WTC11 (cell line): Measurements from ENCODE around the gene PCID2. TPM values are rescaled to one million over a fixed set of nuclear protein-coding genes. Genes with fewer than 3 reads are reported as not detected.
"Not testable (repeated sequence)": the region's sequence is repeated elsewhere in the genome, so short reads cannot be mapped to it uniquely, and the experiment has no call there.

Experiments used
- ATAC-seq: fragments of 200-7000 bp; cut with Tn5 transposase; 2 replicates; pipeline ENCODE4 v1.10.0; 2021; ENCODE audit warnings: mild to moderate bottlenecking, moderate library complexity
- CTCF ChIA-PET: fragments of 300-600 bp; sonication (Branson Sonifier 250); formaldehyde crosslinking; loops from one replicate; lab custom pipeline; 2021; ENCODE audit warnings: antibody characterized with exemption; lab: Charles Lee
- POLR2A ChIA-PET: fragments of 350-600 bp; sonication (Branson Sonifier 250); formaldehyde crosslinking; loops from one replicate; lab custom pipeline; 2021; ENCODE audit warnings: antibody characterized with exemption; lab: Charles Lee
- DNase-seq: peaks from one replicate; pipeline ENCODE4 v3.0.0; 2021; ENCODE audit warnings: low spot score
- H3K27ac Mint-ChIP-seq: 2 replicates; pipeline ENCODE4 v1.8.0; 2021; ENCODE audit warnings: mixed read lengths
- H3K27me3 Mint-ChIP-seq: 2 replicates; pipeline ENCODE4 v1.8.0; 2021; ENCODE audit warnings: low read depth, mild to moderate bottlenecking, moderate library complexity, mixed read lengths
- H3K36me3 Mint-ChIP-seq: 2 replicates; pipeline ENCODE4 v1.8.0; 2021; ENCODE audit warnings: mixed read lengths
- H3K4me1 Mint-ChIP-seq: 2 replicates; pipeline ENCODE4 v1.8.0; 2022; ENCODE audit warnings: mixed read lengths
- H3K4me3 Mint-ChIP-seq: 2 replicates; pipeline ENCODE4 v1.8.0; 2021; ENCODE audit warnings: mild to moderate bottlenecking, moderate library complexity, mixed read lengths
- H3K9me3 Mint-ChIP-seq: 2 replicates; pipeline ENCODE4 v1.8.0; 2021; ENCODE audit warnings: mixed read lengths
- GABPB1 ChIP-seq: sonication (generic); formaldehyde crosslinking; IDR thresholded peaks from 2 replicates; pipeline ENCODE4 v1.8.1; 2023; ENCODE audit warnings: mild to moderate bottlenecking, missing genetic modification reagents
- IRF2 ChIP-seq: sonication (generic); formaldehyde crosslinking; IDR thresholded peaks from 2 replicates; pipeline ENCODE4 v1.8.0; 2022; ENCODE audit warnings: low read depth, missing genetic modification reagents, borderline replicate concordance
- JAZF1 ChIP-seq: fragments of 250-450 bp; sonication (Bioruptor Pico); IDR thresholded peaks from 2 replicates; pipeline ENCODE4 v1.9.0; 2021; ENCODE audit warnings: moderate library complexity, mild to moderate bottlenecking, inconsistent platforms
- NFE2L1 ChIP-seq: sonication (generic); formaldehyde crosslinking; IDR thresholded peaks from 2 replicates; pipeline ENCODE4 v1.8.1; 2023; ENCODE audit warnings: missing genetic modification reagents
- NR2C2 ChIP-seq: sonication (generic); formaldehyde crosslinking; IDR thresholded peaks from 2 replicates; pipeline ENCODE4 v1.8.0; 2022; ENCODE audit warnings: mild to moderate bottlenecking, missing genetic modification reagents
- ZNF219 ChIP-seq: sonication (generic); formaldehyde crosslinking; IDR thresholded peaks from 2 replicates; pipeline ENCODE4 v1.8.0; 2023; ENCODE audit warnings: missing genetic modification reagents, mild to moderate bottlenecking, borderline replicate concordance
- ZNF416 ChIP-seq: fragments of 250-450 bp; sonication (Bioruptor Pico); IDR thresholded peaks from 2 replicates; pipeline ENCODE4 v1.9.0; 2021; ENCODE audit warnings: mild to moderate bottlenecking, inconsistent platforms
- total RNA-seq: library from RNA; stranded (reverse); gene quantifications from 3 replicates; pipeline ENCODE4 v1.2.3, GENCODE V29; 2021
- TF ChIP-seq, protein P1 (sequence below): sonication (generic); formaldehyde crosslinking; IDR thresholded peaks from 2 replicates; pipeline ENCODE4 v1.8.1; 2022; ENCODE audit warnings: mild to moderate bottlenecking, moderate library complexity, missing genetic modification reagents
- TF ChIP-seq, protein P2 (sequence below): sonication (generic); formaldehyde crosslinking; conservative IDR thresholded peaks from 2 replicates; pipeline ENCODE4 v1.8.1; 2023; ENCODE audit warnings: mild to moderate bottlenecking, low read depth, missing genetic modification reagents, moderate library complexity
- TF ChIP-seq, protein P3 (sequence below): sonication (generic); formaldehyde crosslinking; IDR thresholded peaks from 2 replicates; pipeline ENCODE4 v1.8.1; 2022; ENCODE audit warnings: mild to moderate bottlenecking, missing genetic modification reagents, moderate library complexity, borderline replicate concordance
- TF ChIP-seq, protein P4 (sequence below): sonication (generic); formaldehyde crosslinking; IDR thresholded peaks from 2 replicates; pipeline ENCODE4 v1.8.1; 2023; ENCODE audit warnings: mild to moderate bottlenecking, missing genetic modification reagents, moderate library complexity
- TF ChIP-seq, protein P5 (sequence below): sonication (generic); formaldehyde crosslinking; IDR thresholded peaks from 2 replicates; pipeline ENCODE4 v1.8.0; 2023; ENCODE audit warnings: missing genetic modification reagents, mild to moderate bottlenecking, borderline replicate concordance
- TF ChIP-seq, protein P6 (sequence below): sonication (generic); formaldehyde crosslinking; IDR thresholded peaks from 2 replicates; pipeline ENCODE4 v1.8.1; 2023; ENCODE audit warnings: mild to moderate bottlenecking, moderate library complexity, missing genetic modification reagents

PCID2 gene
- total RNA-seq, 1 experiment from 2014 or later: 69.4 TPM

DNA sequence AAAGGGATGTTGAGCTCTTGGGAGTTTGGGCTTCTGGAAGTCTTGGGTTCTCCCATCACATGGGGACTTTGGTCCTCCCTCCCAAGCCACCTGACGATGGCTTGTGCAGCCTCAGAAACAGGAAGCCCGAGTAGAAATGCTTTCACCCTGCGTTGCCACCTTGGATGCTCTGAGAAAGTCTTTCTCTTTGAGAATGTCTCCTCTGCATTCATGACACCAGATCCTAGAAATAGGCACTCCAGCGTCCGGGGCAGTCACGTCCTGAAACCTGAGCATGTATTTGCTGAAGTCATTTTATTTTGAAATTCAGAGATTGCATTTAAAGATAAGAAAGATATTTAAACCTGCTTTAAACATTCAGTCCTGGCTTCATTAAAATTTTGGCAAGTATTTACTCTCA lies 35.4 kb upstream of the PCID2 start:
- TF ChIP-seq NR2C2 (CRISPR knock-in tag): no peak
- TF ChIP-seq, protein P1, sequence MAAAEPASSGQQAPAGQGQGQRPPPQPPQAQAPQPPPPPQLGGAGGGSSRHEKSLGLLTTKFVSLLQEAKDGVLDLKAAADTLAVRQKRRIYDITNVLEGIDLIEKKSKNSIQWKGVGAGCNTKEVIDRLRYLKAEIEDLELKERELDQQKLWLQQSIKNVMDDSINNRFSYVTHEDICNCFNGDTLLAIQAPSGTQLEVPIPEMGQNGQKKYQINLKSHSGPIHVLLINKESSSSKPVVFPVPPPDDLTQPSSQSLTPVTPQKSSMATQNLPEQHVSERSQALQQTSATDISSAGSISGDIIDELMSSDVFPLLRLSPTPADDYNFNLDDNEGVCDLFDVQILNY (CRISPR knock-in tag): no peak
- TF ChIP-seq, protein P2, sequence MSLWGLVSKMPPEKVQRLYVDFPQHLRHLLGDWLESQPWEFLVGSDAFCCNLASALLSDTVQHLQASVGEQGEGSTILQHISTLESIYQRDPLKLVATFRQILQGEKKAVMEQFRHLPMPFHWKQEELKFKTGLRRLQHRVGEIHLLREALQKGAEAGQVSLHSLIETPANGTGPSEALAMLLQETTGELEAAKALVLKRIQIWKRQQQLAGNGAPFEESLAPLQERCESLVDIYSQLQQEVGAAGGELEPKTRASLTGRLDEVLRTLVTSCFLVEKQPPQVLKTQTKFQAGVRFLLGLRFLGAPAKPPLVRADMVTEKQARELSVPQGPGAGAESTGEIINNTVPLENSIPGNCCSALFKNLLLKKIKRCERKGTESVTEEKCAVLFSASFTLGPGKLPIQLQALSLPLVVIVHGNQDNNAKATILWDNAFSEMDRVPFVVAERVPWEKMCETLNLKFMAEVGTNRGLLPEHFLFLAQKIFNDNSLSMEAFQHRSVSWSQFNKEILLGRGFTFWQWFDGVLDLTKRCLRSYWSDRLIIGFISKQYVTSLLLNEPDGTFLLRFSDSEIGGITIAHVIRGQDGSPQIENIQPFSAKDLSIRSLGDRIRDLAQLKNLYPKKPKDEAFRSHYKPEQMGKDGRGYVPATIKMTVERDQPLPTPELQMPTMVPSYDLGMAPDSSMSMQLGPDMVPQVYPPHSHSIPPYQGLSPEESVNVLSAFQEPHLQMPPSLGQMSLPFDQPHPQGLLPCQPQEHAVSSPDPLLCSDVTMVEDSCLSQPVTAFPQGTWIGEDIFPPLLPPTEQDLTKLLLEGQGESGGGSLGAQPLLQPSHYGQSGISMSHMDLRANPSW (CRISPR knock-in tag): no peak
- TF ChIP-seq, protein P3, sequence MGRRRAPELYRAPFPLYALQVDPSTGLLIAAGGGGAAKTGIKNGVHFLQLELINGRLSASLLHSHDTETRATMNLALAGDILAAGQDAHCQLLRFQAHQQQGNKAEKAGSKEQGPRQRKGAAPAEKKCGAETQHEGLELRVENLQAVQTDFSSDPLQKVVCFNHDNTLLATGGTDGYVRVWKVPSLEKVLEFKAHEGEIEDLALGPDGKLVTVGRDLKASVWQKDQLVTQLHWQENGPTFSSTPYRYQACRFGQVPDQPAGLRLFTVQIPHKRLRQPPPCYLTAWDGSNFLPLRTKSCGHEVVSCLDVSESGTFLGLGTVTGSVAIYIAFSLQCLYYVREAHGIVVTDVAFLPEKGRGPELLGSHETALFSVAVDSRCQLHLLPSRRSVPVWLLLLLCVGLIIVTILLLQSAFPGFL (CRISPR knock-in tag): no peak
- no peak for TF ChIP-seq IRF2 (CRISPR knock-in tag)
- no peak for TF ChIP-seq JAZF1
- TF ChIP-seq, protein P4, sequence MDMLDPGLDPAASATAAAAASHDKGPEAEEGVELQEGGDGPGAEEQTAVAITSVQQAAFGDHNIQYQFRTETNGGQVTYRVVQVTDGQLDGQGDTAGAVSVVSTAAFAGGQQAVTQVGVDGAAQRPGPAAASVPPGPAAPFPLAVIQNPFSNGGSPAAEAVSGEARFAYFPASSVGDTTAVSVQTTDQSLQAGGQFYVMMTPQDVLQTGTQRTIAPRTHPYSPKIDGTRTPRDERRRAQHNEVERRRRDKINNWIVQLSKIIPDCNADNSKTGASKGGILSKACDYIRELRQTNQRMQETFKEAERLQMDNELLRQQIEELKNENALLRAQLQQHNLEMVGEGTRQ (CRISPR knock-in tag): no peak
- no peak for TF ChIP-seq ZNF416
- TF ChIP-seq, protein P5, sequence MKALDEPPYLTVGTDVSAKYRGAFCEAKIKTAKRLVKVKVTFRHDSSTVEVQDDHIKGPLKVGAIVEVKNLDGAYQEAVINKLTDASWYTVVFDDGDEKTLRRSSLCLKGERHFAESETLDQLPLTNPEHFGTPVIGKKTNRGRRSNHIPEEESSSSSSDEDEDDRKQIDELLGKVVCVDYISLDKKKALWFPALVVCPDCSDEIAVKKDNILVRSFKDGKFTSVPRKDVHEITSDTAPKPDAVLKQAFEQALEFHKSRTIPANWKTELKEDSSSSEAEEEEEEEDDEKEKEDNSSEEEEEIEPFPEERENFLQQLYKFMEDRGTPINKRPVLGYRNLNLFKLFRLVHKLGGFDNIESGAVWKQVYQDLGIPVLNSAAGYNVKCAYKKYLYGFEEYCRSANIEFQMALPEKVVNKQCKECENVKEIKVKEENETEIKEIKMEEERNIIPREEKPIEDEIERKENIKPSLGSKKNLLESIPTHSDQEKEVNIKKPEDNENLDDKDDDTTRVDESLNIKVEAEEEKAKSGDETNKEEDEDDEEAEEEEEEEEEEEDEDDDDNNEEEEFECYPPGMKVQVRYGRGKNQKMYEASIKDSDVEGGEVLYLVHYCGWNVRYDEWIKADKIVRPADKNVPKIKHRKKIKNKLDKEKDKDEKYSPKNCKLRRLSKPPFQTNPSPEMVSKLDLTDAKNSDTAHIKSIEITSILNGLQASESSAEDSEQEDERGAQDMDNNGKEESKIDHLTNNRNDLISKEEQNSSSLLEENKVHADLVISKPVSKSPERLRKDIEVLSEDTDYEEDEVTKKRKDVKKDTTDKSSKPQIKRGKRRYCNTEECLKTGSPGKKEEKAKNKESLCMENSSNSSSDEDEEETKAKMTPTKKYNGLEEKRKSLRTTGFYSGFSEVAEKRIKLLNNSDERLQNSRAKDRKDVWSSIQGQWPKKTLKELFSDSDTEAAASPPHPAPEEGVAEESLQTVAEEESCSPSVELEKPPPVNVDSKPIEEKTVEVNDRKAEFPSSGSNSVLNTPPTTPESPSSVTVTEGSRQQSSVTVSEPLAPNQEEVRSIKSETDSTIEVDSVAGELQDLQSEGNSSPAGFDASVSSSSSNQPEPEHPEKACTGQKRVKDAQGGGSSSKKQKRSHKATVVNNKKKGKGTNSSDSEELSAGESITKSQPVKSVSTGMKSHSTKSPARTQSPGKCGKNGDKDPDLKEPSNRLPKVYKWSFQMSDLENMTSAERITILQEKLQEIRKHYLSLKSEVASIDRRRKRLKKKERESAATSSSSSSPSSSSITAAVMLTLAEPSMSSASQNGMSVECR: no peak
- peaks cover 10% of the 10 kb centered on the region for H3K4me1 Mint-ChIP-seq
- H3K4me3 Mint-ChIP-seq: no peak overlapping the region
- peak overlapping the region; percentile 98 for H3K27ac Mint-ChIP-seq
- no peaks in the 10 kb centered on the region for H3K27me3 Mint-ChIP-seq
- CTCF ChIA-PET: interaction anchor here (1.5 kb wide), 1 partner anchor 301 kb away, joined by 4 read pairs; no protein-coding TSS in a partner anchor
- peaks cover 91% of the 10 kb centered on the region for H3K36me3 Mint-ChIP-seq
- no peak for DNase-seq
- no peaks in the 10 kb centered on the region for H3K9me3 Mint-ChIP-seq
- POLR2A ChIA-PET: interaction anchor here (1.2 kb wide), 1 partner anchor 34 kb away, joined by 4 read pairs; no protein-coding TSS in a partner anchor
- ATAC-seq: no peak

DNA sequence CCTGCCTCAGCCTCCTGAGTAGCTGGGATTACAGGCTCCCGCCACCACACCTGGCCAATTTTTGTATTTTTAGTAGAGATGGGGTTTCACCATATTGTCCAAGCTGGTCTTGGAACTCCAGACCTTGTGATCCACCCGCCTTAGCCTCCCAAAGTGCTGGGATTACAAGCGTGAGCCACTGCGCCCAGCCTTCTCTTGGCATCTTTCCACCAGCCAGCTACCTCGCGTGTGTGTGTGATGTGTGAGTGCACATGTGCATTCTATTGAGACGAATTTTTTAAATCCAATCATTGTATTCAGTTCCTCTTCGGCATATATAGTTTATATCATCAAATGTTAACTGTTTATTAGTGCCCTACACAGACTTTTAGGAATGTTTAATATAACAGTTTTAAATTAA lies 33.2 kb upstream of the PCID2 start:
- peaks cover 10% of the 10 kb centered on the region for H3K4me1 Mint-ChIP-seq
- DNase-seq, H3K27me3 Mint-ChIP-seq, ATAC-seq, H3K27ac Mint-ChIP-seq, CTCF ChIA-PET, POLR2A ChIA-PET, H3K9me3 Mint-ChIP-seq, H3K4me3 Mint-ChIP-seq: not testable (repeated sequence)
- peaks cover 74% of the 10 kb centered on the region for H3K36me3 Mint-ChIP-seq

DNA sequence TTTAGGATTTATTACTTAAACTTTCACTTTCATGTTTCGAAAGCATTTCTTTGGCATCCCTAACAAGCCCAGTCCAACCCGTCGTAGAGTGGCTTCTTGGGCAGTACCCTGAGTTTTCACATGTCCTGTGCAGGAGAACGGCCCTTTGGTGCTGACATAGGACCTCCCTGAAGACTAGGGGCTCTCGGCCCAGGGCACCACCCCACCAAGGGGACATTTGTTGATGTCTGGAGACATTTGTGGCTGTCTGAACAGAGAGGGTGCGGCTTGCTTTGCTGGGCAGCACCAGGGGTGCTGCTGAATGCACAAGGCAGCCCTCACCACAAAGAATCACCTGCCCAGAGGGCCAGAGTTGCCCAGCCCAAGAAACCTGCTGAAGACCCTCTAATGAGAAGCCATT lies 31.5 kb upstream of the PCID2 start:
- Mint-ChIP-seq H3K9me3 (no peaks in the 10 kb centered on the region), H3K4me3 (no peak overlapping the region), H3K27me3 (no peaks in the 10 kb centered on the region), H3K27ac (no peak overlapping the region), H3K4me1 (peaks cover 10% of the 10 kb centered on the region), H3K36me3 (peaks cover 62% of the 10 kb centered on the region)
- CTCF ChIA-PET: no interaction called here
- POLR2A ChIA-PET: no interaction called here
- DNase-seq: no peak
- TF ChIP-seq ZNF219 (CRISPR knock-in tag) (no peak), NFE2L1 (no peak), GABPB1 (CRISPR knock-in tag) (no peak)
- TF ChIP-seq, protein P6, sequence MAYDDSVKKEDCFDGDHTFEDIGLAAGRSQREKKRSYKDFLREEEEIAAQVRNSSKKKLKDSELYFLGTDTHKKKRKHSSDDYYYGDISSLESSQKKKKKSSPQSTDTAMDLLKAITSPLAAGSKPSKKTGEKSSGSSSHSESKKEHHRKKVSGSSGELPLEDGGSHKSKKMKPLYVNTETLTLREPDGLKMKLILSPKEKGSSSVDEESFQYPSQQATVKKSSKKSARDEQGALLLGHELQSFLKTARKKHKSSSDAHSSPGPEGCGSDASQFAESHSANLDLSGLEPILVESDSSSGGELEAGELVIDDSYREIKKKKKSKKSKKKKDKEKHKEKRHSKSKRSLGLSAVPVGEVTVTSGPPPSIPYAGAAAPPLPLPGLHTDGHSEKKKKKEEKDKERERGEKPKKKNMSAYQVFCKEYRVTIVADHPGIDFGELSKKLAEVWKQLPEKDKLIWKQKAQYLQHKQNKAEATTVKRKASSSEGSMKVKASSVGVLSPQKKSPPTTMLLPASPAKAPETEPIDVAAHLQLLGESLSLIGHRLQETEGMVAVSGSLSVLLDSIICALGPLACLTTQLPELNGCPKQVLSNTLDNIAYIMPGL (CRISPR knock-in tag): no peak
- no peak for ATAC-seq
